ENCODE measurements around the gene LRRC8B.

Gene LRRC8B

DNA sequence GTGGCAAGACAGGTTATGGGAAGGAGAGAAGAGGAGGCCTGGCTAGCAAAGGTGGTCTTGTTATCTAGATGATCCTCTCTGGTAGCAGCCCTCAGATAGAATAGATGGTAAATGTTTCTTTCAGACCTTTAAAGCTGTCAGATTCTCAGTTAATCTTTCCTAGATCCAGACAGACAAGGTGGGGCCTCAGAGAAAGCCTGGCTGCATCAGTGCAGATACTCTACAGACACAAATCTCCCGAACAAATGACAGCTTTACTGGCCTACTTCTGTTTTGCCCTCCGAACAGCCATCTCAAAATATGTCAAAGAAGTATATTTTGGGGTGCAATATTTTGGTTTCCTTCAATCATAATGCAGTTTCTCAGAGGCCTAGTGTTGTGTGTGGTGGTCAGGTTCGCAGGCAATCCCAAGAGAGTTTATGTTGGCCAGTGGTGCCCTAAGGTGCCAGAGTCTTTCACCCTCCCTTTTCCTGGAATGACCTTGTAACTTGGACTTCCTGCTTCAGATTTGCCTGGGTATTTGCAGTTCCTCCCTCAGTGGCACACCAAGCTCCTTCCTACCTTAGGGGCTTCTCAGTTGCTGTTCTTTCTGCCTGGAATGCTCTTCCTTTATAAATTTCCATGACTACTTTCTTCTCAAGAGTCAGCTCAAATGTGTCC, 7.0 kb downstream of the LRRC8B start:
- no peak overlapping the region for H3K4me3 ChIP-seq (replicated peaks; ENCODE audit: low read depth, low read length)
- DNase-seq (ENCODE audit: extremely low read depth, low read depth), result no peak
- TF ChIP-seq, protein P1, sequence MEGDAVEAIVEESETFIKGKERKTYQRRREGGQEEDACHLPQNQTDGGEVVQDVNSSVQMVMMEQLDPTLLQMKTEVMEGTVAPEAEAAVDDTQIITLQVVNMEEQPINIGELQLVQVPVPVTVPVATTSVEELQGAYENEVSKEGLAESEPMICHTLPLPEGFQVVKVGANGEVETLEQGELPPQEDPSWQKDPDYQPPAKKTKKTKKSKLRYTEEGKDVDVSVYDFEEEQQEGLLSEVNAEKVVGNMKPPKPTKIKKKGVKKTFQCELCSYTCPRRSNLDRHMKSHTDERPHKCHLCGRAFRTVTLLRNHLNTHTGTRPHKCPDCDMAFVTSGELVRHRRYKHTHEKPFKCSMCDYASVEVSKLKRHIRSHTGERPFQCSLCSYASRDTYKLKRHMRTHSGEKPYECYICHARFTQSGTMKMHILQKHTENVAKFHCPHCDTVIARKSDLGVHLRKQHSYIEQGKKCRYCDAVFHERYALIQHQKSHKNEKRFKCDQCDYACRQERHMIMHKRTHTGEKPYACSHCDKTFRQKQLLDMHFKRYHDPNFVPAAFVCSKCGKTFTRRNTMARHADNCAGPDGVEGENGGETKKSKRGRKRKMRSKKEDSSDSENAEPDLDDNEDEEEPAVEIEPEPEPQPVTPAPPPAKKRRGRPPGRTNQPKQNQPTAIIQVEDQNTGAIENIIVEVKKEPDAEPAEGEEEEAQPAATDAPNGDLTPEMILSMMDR (IDR thresholded peaks at IDR 0.05; ENCODE audit: low read depth, low read length, missing control alignments), result no peak

DNA sequence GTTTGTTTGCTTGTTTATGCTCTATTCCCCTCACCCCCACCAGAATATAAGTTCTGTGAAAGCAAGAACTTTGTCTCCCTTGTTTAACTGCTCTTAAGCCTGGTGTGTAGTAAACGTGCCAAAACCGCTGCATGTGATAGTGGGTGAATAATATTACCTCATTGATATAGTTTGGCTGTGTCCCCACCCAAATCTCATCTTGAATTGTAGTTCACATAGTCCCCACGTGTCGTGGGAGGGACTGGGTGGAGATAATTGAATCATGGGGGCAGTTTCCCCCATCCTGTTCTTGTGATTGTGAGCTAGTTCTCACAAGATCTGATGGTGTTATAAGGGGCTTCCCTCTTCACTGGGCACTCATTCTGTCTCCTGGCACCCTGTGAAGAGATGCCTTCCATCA, 7.6 kb downstream of the LRRC8B start:
- TF ChIP-seq, protein P1 (IDR thresholded peaks at IDR 0.05; ENCODE audit: low read depth, low read length, missing control alignments), result no peak
- H3K4me3 ChIP-seq (replicated peaks; ENCODE audit: low read depth, low read length), result no peak overlapping the region
- no peak for DNase-seq (ENCODE audit: extremely low read depth, low read depth)

DNA sequence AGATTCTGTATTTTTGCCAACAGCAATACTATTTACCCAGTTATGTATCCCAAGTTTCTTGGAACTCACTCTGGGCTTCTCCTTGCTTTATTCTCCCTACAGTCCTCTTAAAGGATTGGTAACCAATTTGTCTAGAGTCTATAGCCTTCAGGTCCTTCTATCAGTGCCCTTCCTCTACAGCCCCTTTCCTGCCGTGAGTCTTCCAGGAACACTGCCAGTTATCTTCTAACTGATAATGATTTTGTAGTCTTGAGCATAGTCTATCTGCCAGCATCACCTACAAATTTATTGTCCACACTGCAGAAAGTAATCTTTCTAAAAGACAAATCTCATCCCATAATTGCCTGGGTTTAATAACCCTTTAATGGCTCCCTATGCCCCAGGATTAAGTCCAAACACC, 8.2 kb downstream of the LRRC8B start:
- no peak for DNase-seq (ENCODE audit: extremely low read depth, low read depth)
- TF ChIP-seq, protein P1 (IDR thresholded peaks at IDR 0.05; ENCODE audit: low read depth, low read length, missing control alignments), result no peak
- no peak overlapping the region for H3K4me3 ChIP-seq (replicated peaks; ENCODE audit: low read depth, low read length)

DNA sequence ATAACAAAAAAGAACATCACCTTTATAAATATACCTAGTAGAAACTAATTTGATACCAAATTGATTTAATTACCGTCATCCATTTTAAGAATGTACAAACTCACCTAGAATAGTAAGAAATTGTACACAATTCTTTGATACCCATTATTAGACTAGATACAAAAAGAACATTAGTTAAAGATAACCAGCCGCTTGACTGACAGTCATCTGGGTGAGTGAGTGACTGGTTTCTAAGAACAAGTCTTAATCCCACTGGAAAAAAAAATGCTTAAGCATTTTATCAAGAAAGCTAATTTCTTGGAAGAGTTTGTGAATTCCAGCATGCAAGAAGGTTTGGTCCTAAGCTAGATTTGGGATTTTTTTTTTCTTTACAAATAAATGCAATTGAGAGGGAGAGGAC, 10.9 kb downstream of the LRRC8B start:
- DNase-seq (ENCODE audit: extremely low read depth, low read depth), result no peak
- TF ChIP-seq, protein P1 (IDR thresholded peaks at IDR 0.05; ENCODE audit: low read depth, low read length, missing control alignments), result no peak
- H3K4me3 ChIP-seq (replicated peaks; ENCODE audit: low read depth, low read length), result no peak overlapping the region

DNA sequence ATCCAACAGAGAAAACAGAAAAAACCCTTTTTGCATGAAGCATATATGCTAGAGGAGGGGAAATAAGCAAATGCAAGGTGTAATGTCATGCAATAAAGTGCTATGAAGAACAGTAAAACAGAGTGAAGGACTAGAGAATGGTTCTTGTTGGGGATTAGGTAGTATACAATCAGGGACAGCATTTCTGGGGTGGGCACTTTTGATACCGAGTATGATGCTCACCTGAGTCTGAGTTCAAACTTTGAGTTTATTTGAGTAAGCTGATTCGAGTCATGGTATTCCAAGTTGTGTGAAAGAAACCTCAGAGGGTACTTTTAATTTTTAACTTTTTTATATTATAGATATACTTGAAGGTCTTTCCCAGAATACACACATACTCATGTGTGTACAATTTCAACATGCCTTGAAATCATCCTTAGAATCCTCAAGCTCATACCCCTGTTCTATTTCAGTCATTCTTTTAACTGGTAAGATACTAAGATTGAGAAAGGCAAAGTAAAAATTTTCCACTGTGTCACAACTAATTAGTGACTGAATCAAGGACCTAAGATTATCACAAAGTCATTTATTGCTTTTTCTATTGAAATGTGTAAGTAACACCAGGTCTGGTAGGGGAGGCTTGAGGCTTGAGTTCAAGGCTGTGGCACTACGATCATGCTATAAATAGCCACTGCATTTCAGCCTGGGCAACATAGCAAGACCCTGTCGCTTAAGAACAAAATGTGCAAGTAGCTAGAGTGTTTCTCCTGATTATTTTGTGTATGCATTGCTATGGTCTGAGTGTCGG, 12.1 kb downstream of the LRRC8B start:
- no peak for DNase-seq (ENCODE audit: extremely low read depth, low read depth)
- no peak overlapping the region for H3K4me3 ChIP-seq (replicated peaks; ENCODE audit: low read depth, low read length)
- TF ChIP-seq, protein P1 (IDR thresholded peaks at IDR 0.05; ENCODE audit: low read depth, low read length, missing control alignments), result no peak

DNA sequence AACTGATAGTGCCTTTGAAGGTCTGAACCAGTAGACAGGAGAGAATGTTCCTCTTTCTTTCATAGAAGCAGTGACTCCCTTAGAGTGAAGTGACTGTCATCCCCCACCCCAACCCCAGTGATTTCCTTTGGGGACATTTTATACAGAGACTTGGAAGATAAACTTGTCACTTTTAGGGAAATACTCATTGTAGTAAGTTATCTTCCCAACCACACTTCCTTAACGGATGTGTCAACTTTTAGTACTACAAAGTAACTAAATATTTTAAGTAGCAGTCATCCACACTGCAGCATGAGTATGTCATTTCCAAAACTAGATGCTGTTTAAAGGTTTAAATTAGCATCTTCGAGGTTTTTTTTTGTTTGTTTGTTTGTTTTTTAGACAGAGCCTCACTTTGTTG, 13.7 kb downstream of the LRRC8B start:
- no peak overlapping the region for H3K4me3 ChIP-seq (replicated peaks; ENCODE audit: low read depth, low read length)
- TF ChIP-seq, protein P1 (IDR thresholded peaks at IDR 0.05; ENCODE audit: low read depth, low read length, missing control alignments), result no peak
- DNase-seq (ENCODE audit: extremely low read depth, low read depth), result no peak
